ENCODE measurements around the gene SMIM35. TPM values are rescaled to one million over a fixed set of nuclear protein-coding genes. Genes with fewer than 3 reads are reported as not detected.

SMIM35 gene
- total RNA-seq, 1 donor from 2014 or later, result not detected

DNA sequence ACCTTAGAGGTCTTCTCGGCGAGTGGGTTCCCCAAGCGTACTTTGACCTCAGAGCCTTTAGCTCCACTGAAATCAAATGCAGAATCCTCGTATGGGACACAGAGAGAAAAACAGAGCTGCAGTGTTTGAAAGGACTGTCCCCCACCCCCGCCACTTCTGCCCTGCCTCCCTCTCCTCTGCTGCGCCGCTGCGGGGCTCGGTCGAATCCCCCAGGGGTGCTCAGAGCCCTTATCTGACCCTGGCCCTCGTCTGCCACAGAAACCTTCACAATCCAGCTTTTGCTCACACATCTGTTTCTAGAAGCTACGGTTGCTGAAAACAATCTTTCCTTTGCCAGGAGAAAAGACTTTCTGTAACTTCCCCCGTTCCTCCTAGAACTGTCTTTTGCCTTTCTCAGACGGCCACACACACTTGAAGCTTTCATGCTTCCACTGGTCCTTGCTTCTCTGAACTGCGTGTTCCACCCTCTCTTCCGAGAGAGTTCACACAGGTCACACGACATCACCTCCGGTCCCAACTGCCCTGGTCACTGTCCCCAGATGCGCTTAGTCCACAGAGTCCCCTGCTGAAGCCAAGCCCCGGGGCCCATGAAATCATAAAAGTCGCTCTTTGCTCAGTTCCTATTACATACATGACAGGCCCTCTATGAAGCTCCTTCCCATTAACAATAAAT is 3.7 kb downstream of the SMIM35 start:
- Histone ChIP-seq H3K27me3 (ENCODE audit: control insufficient read depth, insufficient read depth, low read length) (peaks cover 12% of the 10 kb centered on the region), H3K4me3 (ENCODE audit: low read depth, low read length) (no peak overlapping the region), H3K36me3 (ENCODE audit: control insufficient read depth, insufficient read depth, low read length) (no peaks in the 10 kb centered on the region)
- TF ChIP-seq, protein P1, sequence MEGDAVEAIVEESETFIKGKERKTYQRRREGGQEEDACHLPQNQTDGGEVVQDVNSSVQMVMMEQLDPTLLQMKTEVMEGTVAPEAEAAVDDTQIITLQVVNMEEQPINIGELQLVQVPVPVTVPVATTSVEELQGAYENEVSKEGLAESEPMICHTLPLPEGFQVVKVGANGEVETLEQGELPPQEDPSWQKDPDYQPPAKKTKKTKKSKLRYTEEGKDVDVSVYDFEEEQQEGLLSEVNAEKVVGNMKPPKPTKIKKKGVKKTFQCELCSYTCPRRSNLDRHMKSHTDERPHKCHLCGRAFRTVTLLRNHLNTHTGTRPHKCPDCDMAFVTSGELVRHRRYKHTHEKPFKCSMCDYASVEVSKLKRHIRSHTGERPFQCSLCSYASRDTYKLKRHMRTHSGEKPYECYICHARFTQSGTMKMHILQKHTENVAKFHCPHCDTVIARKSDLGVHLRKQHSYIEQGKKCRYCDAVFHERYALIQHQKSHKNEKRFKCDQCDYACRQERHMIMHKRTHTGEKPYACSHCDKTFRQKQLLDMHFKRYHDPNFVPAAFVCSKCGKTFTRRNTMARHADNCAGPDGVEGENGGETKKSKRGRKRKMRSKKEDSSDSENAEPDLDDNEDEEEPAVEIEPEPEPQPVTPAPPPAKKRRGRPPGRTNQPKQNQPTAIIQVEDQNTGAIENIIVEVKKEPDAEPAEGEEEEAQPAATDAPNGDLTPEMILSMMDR (IDR thresholded peaks at IDR 0.05; ENCODE audit: insufficient read depth, low read length, poor library complexity, severe bottlenecking), result no peak
- DNase-seq (ENCODE audit: low read depth), result no peak

DNA sequence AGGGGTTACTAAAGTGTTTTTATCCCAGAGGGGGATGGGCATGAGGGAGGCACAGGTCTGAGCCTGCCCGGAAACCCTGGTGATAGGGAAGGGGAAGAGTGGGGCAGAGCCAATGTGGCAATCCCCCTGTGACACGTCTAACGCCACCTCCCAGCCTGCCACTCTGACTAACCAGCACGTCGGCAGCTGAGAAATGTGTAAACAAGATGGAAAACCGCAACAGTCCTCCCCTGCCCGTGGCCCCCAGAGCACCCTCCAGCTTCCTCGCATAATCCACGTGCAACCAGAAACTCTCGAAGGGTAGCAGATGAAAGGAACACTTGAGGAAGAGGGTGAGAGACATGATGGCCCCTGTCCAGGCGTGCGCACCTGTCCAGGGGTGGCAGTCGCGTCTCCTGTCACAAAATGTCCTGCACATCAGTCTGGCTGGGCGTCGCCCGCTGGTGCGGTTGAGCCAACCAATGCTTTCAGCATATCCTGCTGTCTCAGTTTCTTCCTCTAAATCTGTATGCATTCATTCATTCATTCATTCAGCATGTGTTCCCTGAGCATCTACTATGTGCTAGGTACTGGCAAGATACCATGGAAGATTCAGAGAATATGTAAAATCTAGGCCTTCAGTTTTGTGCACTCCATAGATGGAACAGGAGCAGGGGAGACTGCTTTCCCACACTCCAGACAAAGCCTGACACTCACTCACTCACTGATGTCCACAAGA is 5.4 kb downstream of the SMIM35 start:
- TF ChIP-seq, protein P1 (IDR thresholded peaks at IDR 0.05; ENCODE audit: insufficient read depth, low read length, poor library complexity, severe bottlenecking), result no peak
- H3K27me3 ChIP-seq (ENCODE audit: control insufficient read depth, insufficient read depth, low read length), result peaks cover 21% of the 10 kb centered on the region
- no peak for DNase-seq (ENCODE audit: low read depth)
- H3K36me3 ChIP-seq (ENCODE audit: control insufficient read depth, insufficient read depth, low read length), result no peaks in the 10 kb centered on the region
- H3K4me3 ChIP-seq (ENCODE audit: low read depth, low read length), result no peak overlapping the region

DNA sequence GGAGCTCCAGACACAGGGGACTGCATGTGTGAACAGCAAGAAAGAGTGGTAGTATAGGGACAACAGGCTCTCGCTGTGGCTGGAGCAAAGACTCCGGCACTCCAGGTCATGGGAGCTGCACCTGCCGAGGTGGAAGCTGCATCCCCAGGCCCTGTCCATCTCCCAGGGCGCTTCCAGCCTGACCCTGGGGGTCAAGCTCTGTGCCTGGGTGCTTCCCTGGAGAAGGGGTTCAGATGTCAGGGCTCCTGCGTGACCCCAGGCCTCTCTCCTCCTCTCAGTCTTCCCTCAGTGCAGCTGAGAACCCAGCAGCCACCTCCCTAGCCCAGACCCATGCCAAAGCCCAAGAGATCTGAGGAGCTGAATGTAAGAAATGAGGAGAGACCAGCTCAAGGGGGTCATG is 6.5 kb downstream of the SMIM35 start:
- TF ChIP-seq, protein P1 (IDR thresholded peaks at IDR 0.05; ENCODE audit: insufficient read depth, low read length, poor library complexity, severe bottlenecking), result no peak
- Histone ChIP-seq H3K36me3 (ENCODE audit: control insufficient read depth, insufficient read depth, low read length) (no peaks in the 10 kb centered on the region), H3K4me3 (ENCODE audit: low read depth, low read length) (no peak overlapping the region), H3K27me3 (ENCODE audit: control insufficient read depth, insufficient read depth, low read length) (peaks cover 22% of the 10 kb centered on the region)
- DNase-seq (ENCODE audit: low read depth), result no peak

DNA sequence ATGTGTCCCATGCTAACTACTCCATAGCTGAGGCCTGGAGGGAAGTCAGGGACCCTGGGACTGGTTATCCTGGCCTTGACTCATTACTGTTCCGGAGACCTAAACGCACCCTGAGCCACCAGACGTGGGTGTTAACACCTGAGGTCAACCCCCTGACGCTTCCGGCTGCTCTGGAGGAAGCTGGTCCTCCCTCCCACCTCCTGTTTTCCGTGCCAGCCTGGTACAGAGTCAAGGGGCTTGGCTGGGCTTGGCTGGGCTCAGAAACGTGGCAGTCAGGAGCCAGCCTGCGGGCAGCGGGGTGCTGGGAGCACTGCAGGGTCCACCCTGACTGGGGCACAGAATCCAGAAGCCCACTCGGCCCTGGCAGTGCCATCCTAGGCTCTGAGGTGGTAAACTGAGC is 7.3 kb downstream of the SMIM35 start:
- TF ChIP-seq, protein P1 (IDR thresholded peaks at IDR 0.05; ENCODE audit: insufficient read depth, low read length, poor library complexity, severe bottlenecking), result no peak
- H3K4me3 ChIP-seq (ENCODE audit: low read depth, low read length), result no peak overlapping the region
- DNase-seq (ENCODE audit: low read depth), result no peak
- peaks cover 22% of the 10 kb centered on the region for H3K27me3 ChIP-seq (ENCODE audit: control insufficient read depth, insufficient read depth, low read length)
- no peaks in the 10 kb centered on the region for H3K36me3 ChIP-seq (ENCODE audit: control insufficient read depth, insufficient read depth, low read length)

DNA sequence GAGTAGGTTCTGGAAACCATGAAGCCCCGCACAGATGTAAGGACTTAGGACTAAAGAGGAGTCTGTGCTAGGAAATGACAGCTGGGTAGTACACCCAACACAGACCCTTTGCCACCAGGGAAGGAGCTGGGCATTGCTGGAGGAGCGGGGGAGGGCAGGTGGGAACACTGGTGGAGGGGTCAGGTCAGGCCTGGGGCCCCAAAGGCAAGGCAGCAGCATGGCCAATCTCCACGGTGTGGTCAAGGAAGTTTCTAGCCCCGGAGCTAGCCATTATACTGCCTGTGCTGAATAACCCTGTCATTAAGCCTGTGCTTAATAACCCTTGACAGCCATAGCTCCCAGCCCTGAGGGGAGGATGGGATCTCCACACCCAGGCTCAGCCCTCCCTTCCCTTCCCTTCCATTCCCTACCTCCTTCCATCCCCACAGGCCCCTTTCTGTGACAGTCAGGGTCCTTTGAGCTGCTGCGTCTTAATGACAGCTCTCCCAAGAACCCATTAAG is 7.8 kb downstream of the SMIM35 start:
- TF ChIP-seq, protein P1 (IDR thresholded peaks at IDR 0.05; ENCODE audit: insufficient read depth, low read length, poor library complexity, severe bottlenecking), result no peak
- no peak for DNase-seq (ENCODE audit: low read depth)
- peaks cover 22% of the 10 kb centered on the region for H3K27me3 ChIP-seq (ENCODE audit: control insufficient read depth, insufficient read depth, low read length)
- H3K4me3 ChIP-seq (ENCODE audit: low read depth, low read length), result no peak overlapping the region
- no peaks in the 10 kb centered on the region for H3K36me3 ChIP-seq (ENCODE audit: control insufficient read depth, insufficient read depth, low read length)

All from kidney epithelial cell (primary cell).